GM12865 (cell line): ENCODE measurements around the gene SIPA1L2.
"Not testable (repeated sequence)": the region's sequence is repeated elsewhere in the genome, so short reads cannot be mapped to it uniquely, and the experiment has no call there.

Experiments
- DNase-seq: peaks from one replicate; pipeline ENCODE4 v3.0.0; 2010; ENCODE audit warnings: low read depth
- H3K4me3 ChIP-seq: 2 replicates; pipeline ENCODE4 v1.5.1; 2011; ENCODE audit warnings: mild to moderate bottlenecking, low read depth, low read length, control low read depth
- TF ChIP-seq, protein P1 (sequence below): IDR thresholded peaks from 2 replicates; pipeline ENCODE4 v1.5.1; 2011; ENCODE audit warnings: low read length, control low read depth, low read depth, inconsistent platforms; ENCODE audit not compliant: insufficient read depth; ENCODE audit errors: missing control alignments

Gene SIPA1L2

DNA sequence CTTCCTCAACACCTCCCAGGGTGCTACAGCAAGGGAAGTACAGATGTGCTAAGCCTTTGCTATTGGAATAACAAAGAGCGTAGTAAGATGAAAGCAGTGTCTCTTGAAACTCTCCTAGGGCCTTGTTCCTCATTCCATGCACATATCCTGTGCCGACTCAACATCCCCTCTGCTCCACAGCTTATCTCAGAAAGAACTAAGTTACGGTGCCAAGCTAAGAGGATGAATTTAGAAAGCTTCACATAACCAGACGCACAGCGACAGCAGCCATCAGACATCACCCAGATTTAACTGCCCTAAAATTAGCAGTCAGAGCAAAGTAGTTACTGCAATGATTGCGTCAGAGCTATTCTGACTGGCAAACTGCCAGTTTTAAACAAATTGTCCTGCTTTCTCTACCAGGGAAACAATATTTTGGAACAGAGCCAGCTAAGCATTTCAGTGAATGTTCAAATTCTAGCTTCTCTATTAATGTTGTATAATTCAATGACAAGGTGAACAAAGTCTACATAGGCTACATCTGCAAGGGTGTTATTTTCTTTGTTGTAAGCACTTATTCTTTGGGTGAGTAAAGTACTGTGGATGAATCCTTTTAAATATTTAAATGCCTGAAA is 9.5 kb downstream of the SIPA1L2 start:
- no peak for DNase-seq
- H3K4me3 ChIP-seq, result no peak overlapping the region
- TF ChIP-seq, protein P1, sequence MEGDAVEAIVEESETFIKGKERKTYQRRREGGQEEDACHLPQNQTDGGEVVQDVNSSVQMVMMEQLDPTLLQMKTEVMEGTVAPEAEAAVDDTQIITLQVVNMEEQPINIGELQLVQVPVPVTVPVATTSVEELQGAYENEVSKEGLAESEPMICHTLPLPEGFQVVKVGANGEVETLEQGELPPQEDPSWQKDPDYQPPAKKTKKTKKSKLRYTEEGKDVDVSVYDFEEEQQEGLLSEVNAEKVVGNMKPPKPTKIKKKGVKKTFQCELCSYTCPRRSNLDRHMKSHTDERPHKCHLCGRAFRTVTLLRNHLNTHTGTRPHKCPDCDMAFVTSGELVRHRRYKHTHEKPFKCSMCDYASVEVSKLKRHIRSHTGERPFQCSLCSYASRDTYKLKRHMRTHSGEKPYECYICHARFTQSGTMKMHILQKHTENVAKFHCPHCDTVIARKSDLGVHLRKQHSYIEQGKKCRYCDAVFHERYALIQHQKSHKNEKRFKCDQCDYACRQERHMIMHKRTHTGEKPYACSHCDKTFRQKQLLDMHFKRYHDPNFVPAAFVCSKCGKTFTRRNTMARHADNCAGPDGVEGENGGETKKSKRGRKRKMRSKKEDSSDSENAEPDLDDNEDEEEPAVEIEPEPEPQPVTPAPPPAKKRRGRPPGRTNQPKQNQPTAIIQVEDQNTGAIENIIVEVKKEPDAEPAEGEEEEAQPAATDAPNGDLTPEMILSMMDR, result no peak

DNA sequence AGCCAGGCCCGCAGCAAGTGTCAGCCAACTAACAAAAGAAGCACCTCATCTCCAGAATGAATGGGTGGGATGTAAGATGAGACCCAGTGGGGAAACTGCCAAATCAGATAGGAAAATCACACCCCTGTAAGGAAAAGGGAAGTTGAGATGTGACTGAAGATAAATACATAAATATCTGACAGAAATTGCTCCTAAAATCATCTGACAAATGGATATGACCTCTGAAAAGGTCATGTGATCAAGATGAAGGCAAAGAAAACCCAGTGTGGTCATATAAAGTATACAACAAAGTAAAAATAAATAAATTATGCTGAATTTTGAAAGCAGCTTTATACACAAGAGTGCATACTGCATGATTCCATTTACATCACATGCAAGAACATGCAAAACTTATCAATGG is 12.7 kb downstream of the SIPA1L2 start:
- TF ChIP-seq, protein P1, result no peak
- DNase-seq, result no peak
- no peak overlapping the region for H3K4me3 ChIP-seq

DNA sequence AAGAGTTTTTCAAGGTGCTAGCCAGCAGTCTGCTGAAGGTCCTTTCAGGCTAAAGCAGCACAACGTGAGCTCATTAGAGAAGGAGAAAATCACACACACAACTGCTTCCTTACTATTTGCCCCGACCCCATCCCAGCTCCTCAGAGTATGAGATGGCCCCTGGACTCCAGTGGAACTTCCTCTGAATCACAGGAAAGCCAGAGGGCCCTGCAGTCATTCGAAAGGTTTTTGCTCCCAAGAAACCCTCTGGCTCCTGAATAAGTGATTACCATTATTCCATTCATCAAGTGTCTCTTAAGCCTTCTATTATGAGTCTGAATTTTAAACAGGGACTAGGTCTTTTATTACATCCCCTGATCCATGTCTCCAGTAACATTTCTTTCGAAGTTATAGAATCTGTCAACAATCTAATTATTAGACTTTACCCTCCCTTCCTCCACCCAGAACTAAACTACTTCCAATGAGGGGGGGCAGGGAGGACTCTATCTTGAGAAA is 14.6 kb downstream of the SIPA1L2 start:
- TF ChIP-seq, protein P1, result no peak

DNA sequence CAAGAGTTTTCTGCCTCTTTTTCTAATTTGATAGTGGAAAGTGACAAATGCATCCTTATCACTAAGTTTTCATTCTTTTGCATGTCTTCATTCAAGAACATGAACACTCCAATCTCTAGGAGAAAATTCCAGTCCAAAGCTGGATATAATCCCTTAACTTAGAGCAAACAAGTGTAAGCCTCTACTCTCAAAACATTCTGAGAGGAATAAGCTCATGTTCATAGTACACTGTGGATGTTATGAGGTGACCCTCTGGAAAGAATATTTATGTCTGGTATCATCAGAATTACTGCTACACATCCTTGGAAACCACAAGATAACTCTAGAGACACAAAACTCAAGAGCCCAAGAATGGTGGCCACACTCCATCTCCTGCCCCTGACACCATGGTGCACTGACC is 15.1 kb downstream of the SIPA1L2 start:
- DNase-seq, result no peak
- TF ChIP-seq, protein P1, result no peak
- H3K4me3 ChIP-seq, result no peak overlapping the region

More for the DNA sequence above, 14.6 kb downstream of the SIPA1L2 start:
- no peak overlapping the region for H3K4me3 ChIP-seq
- no peak for DNase-seq

DNA sequence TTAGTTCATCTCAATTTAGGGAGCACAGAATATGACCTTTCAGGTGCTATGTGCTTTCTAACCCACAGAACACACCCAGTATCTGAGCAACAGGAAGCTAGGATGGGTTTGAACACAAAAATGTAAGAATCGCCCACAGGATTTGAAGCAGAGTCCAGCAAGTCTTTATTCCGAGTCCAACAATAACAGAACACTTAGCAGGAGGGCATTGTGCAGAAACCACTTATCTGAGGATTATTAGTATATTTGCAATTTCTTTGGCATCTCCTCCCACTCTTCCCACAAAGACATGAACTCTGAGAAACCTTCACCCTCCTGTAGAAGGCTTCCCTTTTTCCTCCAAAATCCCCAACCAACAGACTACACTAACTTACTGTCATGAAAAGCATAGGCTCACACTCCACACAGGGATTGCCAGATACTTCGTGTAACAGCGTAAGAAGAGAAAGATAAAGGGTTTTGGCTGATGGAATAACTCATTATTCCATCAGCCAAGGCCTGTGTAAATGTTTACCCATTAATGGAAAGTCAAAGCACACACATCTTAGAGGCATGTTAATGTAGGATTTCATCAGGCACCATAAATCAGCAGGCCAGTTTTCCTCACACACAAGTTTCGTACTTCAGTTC is 16.1 kb downstream of the SIPA1L2 start:
- H3K4me3 ChIP-seq, result no peak overlapping the region
- DNase-seq, result no peak
- TF ChIP-seq, protein P1, result no peak

DNA sequence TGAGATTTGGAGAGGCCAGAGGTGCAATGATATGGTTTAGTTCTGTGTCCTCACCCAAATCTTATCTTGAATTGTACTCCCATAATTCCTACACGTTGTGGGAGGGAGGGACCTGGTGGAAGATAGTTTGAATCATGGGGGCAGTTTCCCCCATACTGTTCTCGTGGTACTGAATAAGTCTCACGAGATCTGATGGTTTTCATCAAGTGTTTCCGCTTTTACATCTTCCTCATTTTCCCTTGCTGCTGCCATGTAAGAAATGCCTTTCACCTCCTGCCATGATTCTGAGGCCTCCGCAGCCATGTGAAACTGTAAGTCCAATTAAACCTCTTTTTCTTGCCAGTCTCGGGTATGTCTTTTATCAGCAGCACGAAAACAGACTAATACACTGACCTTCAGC is 17.1 kb downstream of the SIPA1L2 start:
- DNase-seq, H3K4me3 ChIP-seq: not testable (repeated sequence)

DNA sequence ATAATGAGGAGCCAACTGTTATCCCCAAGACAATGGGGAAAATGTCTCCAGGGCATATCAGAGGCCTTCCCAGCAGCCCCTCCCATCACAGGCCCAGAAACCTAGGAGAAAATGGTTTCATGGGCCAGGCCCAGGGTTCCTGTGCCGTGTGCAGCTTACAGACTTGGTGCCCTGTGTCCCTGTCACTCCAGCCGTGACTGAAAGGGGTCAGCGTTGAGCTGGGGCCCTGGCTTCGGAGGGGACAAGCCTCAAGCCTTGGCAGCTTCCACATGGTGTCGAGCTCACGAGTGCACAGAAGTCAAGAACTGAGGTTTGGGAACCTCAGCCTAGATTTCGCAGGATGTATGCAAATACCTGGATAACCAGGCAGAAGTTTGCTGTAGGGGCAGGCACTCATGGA is 18.1 kb downstream of the SIPA1L2 start:
- no peak for DNase-seq
- TF ChIP-seq, protein P1, result no peak
- H3K4me3 ChIP-seq, result no peak overlapping the region

DNA sequence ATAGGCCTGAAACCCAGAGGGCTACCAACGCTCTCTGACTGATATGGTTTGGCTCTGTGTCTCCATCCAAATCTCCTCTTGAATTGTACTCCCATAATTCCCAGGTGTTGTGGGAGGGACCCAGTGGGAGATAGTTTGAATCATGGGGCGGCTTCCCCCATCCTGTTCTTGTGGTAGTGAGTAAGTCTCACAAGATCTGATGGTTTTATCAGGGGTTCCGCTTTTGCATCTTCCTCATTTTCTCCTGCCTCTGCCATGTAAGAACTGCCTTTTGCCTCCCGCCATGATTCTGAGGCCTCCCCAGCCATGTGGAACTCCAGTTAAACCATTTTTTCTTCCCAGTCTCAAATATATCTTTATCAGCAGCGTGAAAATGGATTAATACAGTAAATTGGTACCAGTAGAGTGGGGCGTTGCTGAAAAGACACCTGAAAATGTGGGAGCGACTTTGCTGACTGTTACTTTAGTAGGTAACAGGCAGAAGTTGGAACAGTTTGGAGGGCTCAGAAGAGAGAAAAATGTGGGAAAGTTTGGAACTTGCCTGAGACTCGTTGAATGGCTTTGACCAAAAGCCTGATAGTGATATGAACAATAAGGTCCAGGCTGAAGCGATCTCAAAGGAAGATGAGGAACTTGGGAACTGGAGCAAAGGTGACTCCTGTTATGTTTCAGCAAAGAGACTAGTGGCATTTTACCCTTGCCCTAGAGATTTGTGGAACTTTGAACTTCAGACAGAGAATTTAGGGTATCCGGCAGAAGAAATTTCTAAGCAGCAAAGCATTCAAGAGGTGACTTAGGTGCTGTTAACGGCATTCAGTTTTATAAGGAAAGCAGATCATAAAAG is 18.8 kb downstream of the SIPA1L2 start:
- not testable (repeated sequence) for H3K4me3 ChIP-seq, DNase-seq
